ENCODE measurements around the gene ZNF618. TPM values are rescaled to one million over a fixed set of nuclear protein-coding genes. Genes with fewer than 3 reads are reported as not detected.

Gene ZNF618
- total RNA-seq, 2 experiments from 2014 or later, result not detected

DNA sequence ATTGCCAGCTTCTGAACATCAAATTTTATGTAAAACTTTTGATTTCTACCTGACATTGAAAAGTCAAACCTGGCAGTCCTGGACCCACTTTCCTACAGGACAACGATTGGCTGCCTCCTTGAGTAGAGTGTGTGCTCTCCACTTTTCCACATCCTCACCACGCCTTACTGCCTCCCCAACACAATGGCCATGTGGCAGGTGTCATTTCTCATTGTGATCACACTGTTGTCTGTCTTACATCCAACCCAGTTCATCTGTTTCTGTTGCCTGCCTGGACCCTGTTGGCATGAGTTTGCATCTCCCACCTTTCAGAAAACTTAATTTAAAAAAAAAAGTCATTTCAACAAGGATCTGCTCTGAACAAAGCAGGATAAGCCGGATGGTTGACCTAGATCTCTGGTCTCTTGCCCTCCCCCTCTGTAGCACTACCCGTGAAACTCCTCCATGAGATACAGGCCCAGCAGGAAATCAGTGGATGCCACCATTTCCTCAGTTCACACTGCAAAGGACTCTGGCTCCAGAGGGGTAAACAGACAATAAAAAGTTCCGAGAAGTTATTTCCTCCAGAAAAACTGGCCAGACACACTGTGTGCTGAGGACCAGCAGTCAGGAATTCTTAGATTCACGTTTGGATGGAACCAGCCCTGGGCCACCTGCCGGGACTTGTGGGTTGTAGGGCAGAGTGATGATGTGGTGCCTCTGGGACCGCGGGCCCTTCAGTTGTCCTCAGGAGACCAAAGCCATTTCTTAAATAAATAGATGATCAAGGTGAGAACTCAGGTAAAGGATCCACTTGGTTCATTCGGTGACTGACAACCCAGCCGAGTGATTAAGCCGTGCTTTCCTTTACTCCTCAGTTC lies 153.4 kb downstream of the ZNF618 start:
- CTCF ChIA-PET (ENCODE audit: unreplicated experiment), result no interaction called here
- no peak overlapping the region for H2AFZ ChIP-seq (ENCODE audit: low read length)
- no peaks in the 10 kb centered on the region for H3K79me2 ChIP-seq (ENCODE audit: insufficient read depth, low read depth, low read length)

GRCh38 chr9:114030364-114030763 lies 154.3 kb downstream of the ZNF618 start:
- Histone ChIP-seq H3K4me1 (ENCODE audit: insufficient read depth, low read length, poor library complexity, severe bottlenecking) (no peaks in the 10 kb centered on the region), H3K36me3 (ENCODE audit: insufficient read depth, low read length) (no peaks in the 10 kb centered on the region), H3K27ac (ENCODE audit: low read depth, low read length, poor library complexity, severe bottlenecking) (no peak overlapping the region), H3K4me2 (ENCODE audit: low read length) (no peak overlapping the region), H2AFZ (ENCODE audit: low read length) (no peak overlapping the region), H3K79me2 (ENCODE audit: insufficient read depth, low read depth, low read length) (no peaks in the 10 kb centered on the region), H4K20me1 (ENCODE audit: insufficient read depth, low read length) (no peaks in the 10 kb centered on the region), H3K9me2 (ENCODE audit: insufficient read depth, low read length) (no peaks in the 10 kb centered on the region), H3K9me3 (ENCODE audit: low read length) (no peaks in the 10 kb centered on the region), H3K4me3 (ENCODE audit: low read depth, low read length, poor library complexity, severe bottlenecking) (no peak overlapping the region)
- DNase-seq (ENCODE audit: low spot score), result no peak
- ChIA-PET POLR2A (no interaction called here), CTCF (ENCODE audit: unreplicated experiment) (no interaction called here)
- no TSS peak for BruUV-seq (replicated peaks)
- intact Hi-C loops (cut with micrococcal nuclease; ENCODE audit: unreplicated experiment), result no loop called here
- TF ChIP-seq EZH2phosphoT487 (IDR thresholded peaks at IDR 0.05; ENCODE audit: borderline replicate concordance, low read depth, low read length), result no peak
- TF ChIP-seq CTCF (conservative IDR thresholded peaks at IDR 0.05; ENCODE audit: low read length), result no peak

More for the DNA sequence above, 153.4 kb downstream of the ZNF618 start:
- POLR2A ChIA-PET, result no interaction called here
- no peaks in the 10 kb centered on the region for H3K4me1 ChIP-seq (ENCODE audit: insufficient read depth, low read length, poor library complexity, severe bottlenecking)
- H3K4me2 ChIP-seq (ENCODE audit: low read length), result no peak overlapping the region
- no peak overlapping the region for H3K27ac ChIP-seq (ENCODE audit: low read depth, low read length, poor library complexity, severe bottlenecking)
- BruUV-seq (replicated peaks), result no TSS peak
- H3K9me2 ChIP-seq (ENCODE audit: insufficient read depth, low read length), result no peaks in the 10 kb centered on the region
- no peak overlapping the region for H3K4me3 ChIP-seq (ENCODE audit: low read depth, low read length, poor library complexity, severe bottlenecking)
- intact Hi-C loops (cut with micrococcal nuclease; ENCODE audit: unreplicated experiment), result no loop called here
- H3K36me3 ChIP-seq (ENCODE audit: insufficient read depth, low read length), result no peaks in the 10 kb centered on the region
- no peaks in the 10 kb centered on the region for H3K9me3 ChIP-seq (ENCODE audit: low read length)
- H4K20me1 ChIP-seq (ENCODE audit: insufficient read depth, low read length), result no peaks in the 10 kb centered on the region
- TF ChIP-seq EZH2phosphoT487 (IDR thresholded peaks at IDR 0.05; ENCODE audit: borderline replicate concordance, low read depth, low read length) (no peak), CTCF (conservative IDR thresholded peaks at IDR 0.05; ENCODE audit: low read length) (no peak)
- no peak for DNase-seq (ENCODE audit: low spot score)

GRCh38 chr9:114031037-114031630 lies 155.0 kb downstream of the ZNF618 start:
- Histone ChIP-seq H2AFZ (ENCODE audit: low read length) (no peak overlapping the region), H3K9me2 (ENCODE audit: insufficient read depth, low read length) (no peaks in the 10 kb centered on the region), H3K4me3 (ENCODE audit: low read depth, low read length, poor library complexity, severe bottlenecking) (no peak overlapping the region), H3K36me3 (ENCODE audit: insufficient read depth, low read length) (no peaks in the 10 kb centered on the region), H3K4me1 (ENCODE audit: insufficient read depth, low read length, poor library complexity, severe bottlenecking) (no peaks in the 10 kb centered on the region), H4K20me1 (ENCODE audit: insufficient read depth, low read length) (no peaks in the 10 kb centered on the region), H3K27ac (ENCODE audit: low read depth, low read length, poor library complexity, severe bottlenecking) (no peak overlapping the region), H3K79me2 (ENCODE audit: insufficient read depth, low read depth, low read length) (no peaks in the 10 kb centered on the region), H3K9me3 (ENCODE audit: low read length) (no peaks in the 10 kb centered on the region), H3K4me2 (ENCODE audit: low read length) (no peak overlapping the region)
- ChIA-PET CTCF (ENCODE audit: unreplicated experiment) (no interaction called here), POLR2A (no interaction called here)
- intact Hi-C loops (cut with micrococcal nuclease; ENCODE audit: unreplicated experiment), result no loop called here
- no peak for TF ChIP-seq CTCF (conservative IDR thresholded peaks at IDR 0.05; ENCODE audit: low read length)
- TF ChIP-seq EZH2phosphoT487 (IDR thresholded peaks at IDR 0.05; ENCODE audit: borderline replicate concordance, low read depth, low read length), result no peak
- no peak for DNase-seq (ENCODE audit: low spot score)
- no TSS peak for BruUV-seq (replicated peaks)
